Heart right ventricle (tissue), 16 donors: ENCODE results near the gene SEMA3F. TPM values are rescaled to one million over a fixed set of nuclear protein-coding genes. Genes with fewer than 3 reads are reported as not detected.

Experiments used
- ATAC-seq, 8 donors: fragments of 200-7000 bp; cut with Tn5 transposase; one replicate each; pipeline ENCODE4 v1.9.1; 2020; ENCODE audit warnings: mild to moderate bottlenecking in 8 of 8, moderate library complexity in 8 of 8, moderate number of reproducible peaks in 1 of 8
- DNase-seq, 2 donors: peaks; one replicate each; pipeline ENCODE4 v3.0.0-alpha.2; 2020
- H3K27ac ChIP-seq, 10 donors: fragments of 200-600 bp; sonication (generic) in 2 of 10; one replicate each; pipeline versions ENCODE4 v1.5.0 to v1.8.0; 2020 to 2022; ENCODE audit warnings: mild to moderate bottlenecking in 3 of 10
- H3K27me3 ChIP-seq, 7 donors: fragments of 200-600 bp; one replicate each; pipeline ENCODE4 v1.8.0; 2021 to 2022; ENCODE audit warnings: mild to moderate bottlenecking in 2 of 7
- H3K36me3 ChIP-seq, 9 donors: fragments of 200-600 bp; sonication (generic) in 1 of 9; one replicate each; pipeline versions ENCODE4 v1.5.0 to v1.8.0; 2020 to 2022; ENCODE audit warnings: mild to moderate bottlenecking in 2 of 9
- H3K4me1 ChIP-seq, 9 donors: fragments of 200-600 bp; sonication (generic) in 1 of 9; one replicate each; pipeline versions ENCODE4 v1.5.0 to v1.8.0; 2020 to 2022; ENCODE audit warnings: mild to moderate bottlenecking in 4 of 9
- H3K4me3 ChIP-seq, 10 donors: fragments of 200-600 bp; sonication (generic) in 2 of 10; one replicate each; pipeline versions ENCODE4 v1.5.0 to v1.8.0; 2020 to 2022; ENCODE audit warnings: mild to moderate bottlenecking in 7 of 10, moderate library complexity in 2 of 10
- H3K9me3 ChIP-seq, 11 donors: fragments of 200-600 bp in 10 of 11; sonication (generic) in 2 of 11; one replicate each; pipeline versions ENCODE4 v1.5.0 to v1.8.0; 2013 to 2022; ENCODE audit warnings: mild to moderate bottlenecking in 2 of 11, control low read depth in 1 of 11, moderate library complexity in 1 of 11
- CTCF ChIP-seq, 9 donors: fragments of 200-600 bp; sonication (generic) in 2 of 9; IDR thresholded peaks; one replicate each; pipeline versions ENCODE4 v1.5.0 to v1.8.0; 2021 to 2022; ENCODE audit warnings: antibody characterized with exemption in 9 of 9, mild to moderate bottlenecking in 5 of 9, moderate library complexity in 1 of 9
- WGBS, 2 donors: extraction: QIAGEN DNeasy Blood & Tissue Kit; methylation state at CpG; one replicate each; pipeline ENCODE4 v1.1.7; 2013; ENCODE audit warnings: inconsistent platforms in 1 of 2; 5-methylcytosine and 5-hydroxymethylcytosine counted together
- intact Hi-C, 10 donors: fragments of 100-400 bp; cut with DNase I; formaldehyde crosslinking; loops; one replicate each; pipeline versions ENCODE4 v1.11.1 to v1.14.2; 2022
- polyA plus RNA-seq, 2 donors: library from polyadenylated mRNA; stranded (reverse); fragments of 200-250 nt; gene quantifications; one replicate each; pipeline ENCODE4 v1.2.3, GENCODE V29; 2013
- total RNA-seq, 10 donors: library from RNA; stranded (reverse); fragmentation: NEBNext Ultra II Directional in 3 of 10; extraction: Animal tissue kit (Norgen Biotek cat#: 25700) in 3 of 10; gene quantifications; one replicate each; pipeline versions ENCODE4 v1.2.1 to v1.2.4, GENCODE V29; 2021 to 2023
- donor health status: Arrhythmogenic right ventricular cardiomyopathy.
- donor health status: ischemic (EF 13 %, LVEDD 7.1; RV severe dilation, severe dysfunction).
- donor health status: healthy with polysubstance abuse.
- donor health status: DM: no; HTN: yes; CAD: no.
- donor health status: DM: no; HTN: no; CAD: no.
- donor health status: ischemic (EF 25% LVEDD 6.9; RV normal size, moderate dysfunction).
- donor health status: ischemic (EF 25% LVEDD 5.7; RV mildly dilated, moderate dysfunction).
- donor health status: healthy.
- donor health status: DM: yes; HTN: yes; CAD: no.
- donor health status: Ischemic cardiomyopathy.
- donor health status: ischemic (EF 35%, LVEDD 5.7; RV mildly dilated, moderate dysfunction).
- donor health status: nonischemic (EF 11% LVEDD 7.7; RV severe dilation, severe dysfunction).
- donor health status: DM: yes; HTN: yes; CAD: no.
- donor health status: PGD.
- donor health status: ischemic (EF 29% LVEDD 5.4; RV normal size, mild dysfunction).
- donor health status: nonischemic (EF 23%, LVEDD 6.1; RV moderate dilation, normal function).

Gene SEMA3F
- total and polyA plus RNA-seq, 12 donors: 5.1 to 37.2 (median 12.3) TPM

- TF ChIP-seq CTCF (IDR thresholded peaks at IDR 0.05): no peak
- ATAC-seq: no peak
- H3K36me3 ChIP-seq: peaks cover 0 to 22% (median 11%) of the 10 kb centered on the region in 9 donors
- no peak overlapping the region for H3K4me3 ChIP-seq
- H3K4me1 ChIP-seq: peaks cover 2 to 32% (median 9%) of the 10 kb centered on the region in 9 donors
- DNase-seq: no peak
- no peaks in the 10 kb centered on the region for H3K27me3 ChIP-seq
- no peak overlapping the region for H3K27ac ChIP-seq
- H3K9me3 ChIP-seq: no peaks in the 10 kb centered on the region
- WGBS, 2 donors: 29 to 32% methylated on average over 12 of the region's 12 CpGs
- intact Hi-C loops: loop anchor here in 4 of 10 donors (5.0 to 10.0 kb wide), 3 partner anchors 63 to 150 kb away; partner anchors contain the start of gene LSMEM2 (in 1 of the 4)
Measured at GRCh38 chr3:50124800-50125178, 30.3 kb upstream of the SEMA3F start.

- Histone ChIP-seq H3K27me3 (no peaks in the 10 kb centered on the region), H3K27ac (no peak overlapping the region), H3K4me1 (peaks cover 2 to 32% (median 9%) of the 10 kb centered on the region in 9 donors), H3K4me3 (no peak overlapping the region), H3K9me3 (no peaks in the 10 kb centered on the region), H3K36me3 (peaks cover 0 to 13% (median 2%) of the 10 kb centered on the region in 9 donors)
- 67 to 84% methylated on average over 8 to 9 of the region's 9 CpGs for WGBS, 2 donors
- intact Hi-C loops: loop anchor here in 1 of 10 donors (10.0 kb wide), 1 partner anchor 149 kb away; the partner anchor contains the start of gene LSMEM2
- ATAC-seq (no peak), DNase-seq (no peak)
- no peak for TF ChIP-seq CTCF (IDR thresholded peaks at IDR 0.05)
Measured at GRCh38 chr3:50125541-50126286, 29.4 kb upstream of the SEMA3F start.

- H3K27me3 ChIP-seq: no peaks in the 10 kb centered on the region
- intact Hi-C loops: loop anchor here in 1 of 10 donors (10.0 kb wide), 1 partner anchor 148 kb away; the partner anchor contains the start of gene LSMEM2
- peaks cover 0 to 9% (median 0%) of the 10 kb centered on the region in 9 donors for H3K36me3 ChIP-seq
- ATAC-seq (no peak), DNase-seq (no peak)
- H3K4me3 ChIP-seq: no peak overlapping the region
- no peaks in the 10 kb centered on the region for H3K9me3 ChIP-seq
- TF ChIP-seq CTCF (IDR thresholded peaks at IDR 0.05): no peak
- peaks cover 2 to 28% (median 9%) of the 10 kb centered on the region in 9 donors for H3K4me1 ChIP-seq
- 57 to 58% methylated on average over 15 to 16 of the region's 16 CpGs for WGBS, 2 donors
- H3K27ac ChIP-seq: no peak overlapping the region
Measured at GRCh38 chr3:50126287-50127211, 28.6 kb upstream of the SEMA3F start.

- intact Hi-C loops: loop anchor here in 1 of 10 donors (10.0 kb wide), 1 partner anchor 148 kb away; the partner anchor contains the start of gene LSMEM2
- no peak overlapping the region for H3K4me3 ChIP-seq
- WGBS, 2 donors: 94 to 97% methylated on average over 8 of the region's 8 CpGs
- no peak for DNase-seq
- no peak for ATAC-seq
- H3K27me3 ChIP-seq: no peaks in the 10 kb centered on the region
- no peak for TF ChIP-seq CTCF (IDR thresholded peaks at IDR 0.05)
- peaks cover 0 to 4% (median 0%) of the 10 kb centered on the region in 9 donors for H3K36me3 ChIP-seq
- H3K27ac ChIP-seq: no peak overlapping the region
- no peaks in the 10 kb centered on the region for H3K9me3 ChIP-seq
- H3K4me1 ChIP-seq: peaks cover 0 to 21% (median 9%) of the 10 kb centered on the region in 9 donors
Measured at GRCh38 chr3:50127251-50127691, 27.9 kb upstream of the SEMA3F start.
